Measurements from ENCODE around the gene PCDH9. TPM values are rescaled to one million over a fixed set of nuclear protein-coding genes. Genes with fewer than 3 reads are reported as not detected.

The PCDH9 gene
- total RNA-seq, 1 donor from 2014 or later = 10.4 TPM

DNA sequence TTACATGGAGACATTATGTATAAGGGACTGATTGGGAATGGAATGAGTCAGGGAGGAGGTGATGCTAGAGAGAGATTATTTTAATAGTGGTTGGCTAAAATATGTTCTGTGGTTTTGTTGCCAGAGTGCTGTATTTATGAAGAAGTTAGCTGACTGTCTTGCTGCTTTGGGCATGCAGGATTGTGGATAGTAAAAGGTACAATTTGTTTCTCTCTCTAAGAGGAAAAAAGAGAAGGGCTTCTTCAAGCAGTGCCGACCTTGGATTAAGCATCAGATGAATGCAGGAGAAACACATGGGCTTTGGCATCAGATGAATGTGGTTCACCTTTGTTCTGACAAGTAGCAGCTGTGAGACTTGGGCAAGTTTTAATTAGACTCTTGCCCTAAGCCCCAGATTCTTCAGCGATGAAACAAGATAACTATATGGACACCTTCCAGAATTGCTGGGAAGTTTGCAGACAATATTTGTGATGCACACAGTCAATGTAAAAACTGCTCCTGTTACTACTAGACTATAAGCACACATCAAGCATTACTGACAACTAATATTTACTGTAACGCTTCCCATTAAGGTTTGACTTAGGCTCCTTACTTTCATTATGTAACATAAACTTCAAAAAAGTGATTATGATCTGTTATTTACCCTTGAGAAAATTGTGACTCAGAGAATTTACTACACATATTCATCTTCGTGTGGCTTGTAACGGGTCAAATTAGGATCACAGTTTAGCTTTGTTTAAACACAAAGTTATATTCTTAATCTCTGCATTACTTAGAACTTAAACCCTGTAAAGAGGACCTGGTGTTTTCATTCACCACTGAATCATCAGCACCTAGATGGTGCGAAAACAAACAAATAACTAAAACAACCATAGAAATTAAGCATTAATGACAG lies 824.0 kb downstream of the PCDH9 start:
- no peaks in the 10 kb centered on the region for H3K36me3 ChIP-seq (ENCODE audit: insufficient read depth, low read length)
- H3K4me1 ChIP-seq (ENCODE audit: insufficient read depth, low read length) = peaks cover 17% of the 10 kb centered on the region
- H3K27me3 ChIP-seq (ENCODE audit: insufficient read depth, low read length) = no peaks in the 10 kb centered on the region
- H3K9me3 ChIP-seq (ENCODE audit: insufficient read depth, low read depth, low read length) = no peaks in the 10 kb centered on the region
- FAIRE-seq (no peak), DNase-seq (ENCODE audit: low read depth) (peak; percentile 93)
- no peaks in the 10 kb centered on the region for H3K79me2 ChIP-seq (ENCODE audit: insufficient read depth, low read length)
- H3K9ac ChIP-seq (ENCODE audit: low read length) = no peak overlapping the region
- Mint-ChIP-seq H3K9me3 (ENCODE audit: unreplicated experiment) (no peaks in the 10 kb centered on the region), H3K4me3 (ENCODE audit: unreplicated experiment) (no peak overlapping the region), H3K27me3 (ENCODE audit: low read depth, unreplicated experiment) (no peaks in the 10 kb centered on the region), H3K4me1 (ENCODE audit: low read depth, unreplicated experiment) (peaks cover 17% of the 10 kb centered on the region), H3K36me3 (ENCODE audit: low read depth, unreplicated experiment) (no peaks in the 10 kb centered on the region), H3K27ac (ENCODE audit: unreplicated experiment) (peak overlapping the region; percentile 63)
- H3K27ac ChIP-seq (ENCODE audit: low read depth, low read length) = peak overlapping the region; percentile 24
- no peaks in the 10 kb centered on the region for H4K20me1 ChIP-seq (ENCODE audit: insufficient read depth, low read length)
- no peak overlapping the region for H3K4me3 ChIP-seq (ENCODE audit: insufficient read depth, low read depth, low read length)
- H2AFZ ChIP-seq (ENCODE audit: low read depth, low read length) = no peak overlapping the region
- no peak for TF ChIP-seq EZH2 (IDR thresholded peaks at IDR 0.05; ENCODE audit: insufficient read depth, low read length)
- TF ChIP-seq, protein P1, sequence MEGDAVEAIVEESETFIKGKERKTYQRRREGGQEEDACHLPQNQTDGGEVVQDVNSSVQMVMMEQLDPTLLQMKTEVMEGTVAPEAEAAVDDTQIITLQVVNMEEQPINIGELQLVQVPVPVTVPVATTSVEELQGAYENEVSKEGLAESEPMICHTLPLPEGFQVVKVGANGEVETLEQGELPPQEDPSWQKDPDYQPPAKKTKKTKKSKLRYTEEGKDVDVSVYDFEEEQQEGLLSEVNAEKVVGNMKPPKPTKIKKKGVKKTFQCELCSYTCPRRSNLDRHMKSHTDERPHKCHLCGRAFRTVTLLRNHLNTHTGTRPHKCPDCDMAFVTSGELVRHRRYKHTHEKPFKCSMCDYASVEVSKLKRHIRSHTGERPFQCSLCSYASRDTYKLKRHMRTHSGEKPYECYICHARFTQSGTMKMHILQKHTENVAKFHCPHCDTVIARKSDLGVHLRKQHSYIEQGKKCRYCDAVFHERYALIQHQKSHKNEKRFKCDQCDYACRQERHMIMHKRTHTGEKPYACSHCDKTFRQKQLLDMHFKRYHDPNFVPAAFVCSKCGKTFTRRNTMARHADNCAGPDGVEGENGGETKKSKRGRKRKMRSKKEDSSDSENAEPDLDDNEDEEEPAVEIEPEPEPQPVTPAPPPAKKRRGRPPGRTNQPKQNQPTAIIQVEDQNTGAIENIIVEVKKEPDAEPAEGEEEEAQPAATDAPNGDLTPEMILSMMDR (IDR thresholded peaks at IDR 0.05; ENCODE audit: insufficient read depth, low read depth, low read length) = no peak
- peak overlapping the region; percentile 67 for H3K4me2 ChIP-seq (ENCODE audit: low read length)

DNA sequence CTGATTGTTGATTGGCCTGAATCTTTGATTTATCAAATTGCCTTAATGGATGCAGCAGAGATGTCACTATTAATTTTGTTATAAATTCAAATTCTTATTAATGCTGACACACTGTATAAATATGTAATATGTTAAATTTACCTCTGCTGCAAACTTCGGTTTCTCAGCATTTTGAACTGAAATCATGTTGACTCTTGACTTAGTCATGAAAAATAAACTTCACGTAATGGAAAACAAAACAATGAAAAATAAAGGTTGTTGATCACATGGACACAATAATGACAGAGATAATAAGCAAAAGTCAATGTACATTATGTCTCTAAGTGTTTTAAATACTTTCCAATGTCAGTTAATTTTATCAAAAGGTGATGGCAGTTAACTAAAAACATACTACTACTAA lies 827.6 kb downstream of the PCDH9 start:
- Mint-ChIP-seq H3K4me3 (ENCODE audit: unreplicated experiment) (no peak overlapping the region), H3K27ac (ENCODE audit: unreplicated experiment) (no peak overlapping the region), H3K27me3 (ENCODE audit: low read depth, unreplicated experiment) (no peaks in the 10 kb centered on the region), H3K36me3 (ENCODE audit: low read depth, unreplicated experiment) (no peaks in the 10 kb centered on the region), H3K4me1 (ENCODE audit: low read depth, unreplicated experiment) (peaks cover 17% of the 10 kb centered on the region), H3K9me3 (ENCODE audit: unreplicated experiment) (no peaks in the 10 kb centered on the region)
- no peak overlapping the region for H3K4me3 ChIP-seq (ENCODE audit: insufficient read depth, low read depth, low read length)
- FAIRE-seq (no peak), DNase-seq (ENCODE audit: low read depth) (no peak)
- TF ChIP-seq EZH2 (IDR thresholded peaks at IDR 0.05; ENCODE audit: insufficient read depth, low read length) = no peak
- TF ChIP-seq, protein P1 (IDR thresholded peaks at IDR 0.05; ENCODE audit: insufficient read depth, low read depth, low read length) = no peak
- no peaks in the 10 kb centered on the region for H3K27me3 ChIP-seq (ENCODE audit: insufficient read depth, low read length)
- H3K36me3 ChIP-seq (ENCODE audit: insufficient read depth, low read length) = no peaks in the 10 kb centered on the region
- H3K4me2 ChIP-seq (ENCODE audit: low read length) = no peak overlapping the region
- H4K20me1 ChIP-seq (ENCODE audit: insufficient read depth, low read length) = no peaks in the 10 kb centered on the region
- no peak overlapping the region for H3K9ac ChIP-seq (ENCODE audit: low read length)
- H2AFZ ChIP-seq (ENCODE audit: low read depth, low read length) = no peak overlapping the region
- H3K9me3 ChIP-seq (ENCODE audit: insufficient read depth, low read depth, low read length) = no peaks in the 10 kb centered on the region
- H3K79me2 ChIP-seq (ENCODE audit: insufficient read depth, low read length) = no peaks in the 10 kb centered on the region
- H3K27ac ChIP-seq (ENCODE audit: low read depth, low read length) = no peak overlapping the region
- H3K4me1 ChIP-seq (ENCODE audit: insufficient read depth, low read length) = peaks cover 17% of the 10 kb centered on the region

DNA sequence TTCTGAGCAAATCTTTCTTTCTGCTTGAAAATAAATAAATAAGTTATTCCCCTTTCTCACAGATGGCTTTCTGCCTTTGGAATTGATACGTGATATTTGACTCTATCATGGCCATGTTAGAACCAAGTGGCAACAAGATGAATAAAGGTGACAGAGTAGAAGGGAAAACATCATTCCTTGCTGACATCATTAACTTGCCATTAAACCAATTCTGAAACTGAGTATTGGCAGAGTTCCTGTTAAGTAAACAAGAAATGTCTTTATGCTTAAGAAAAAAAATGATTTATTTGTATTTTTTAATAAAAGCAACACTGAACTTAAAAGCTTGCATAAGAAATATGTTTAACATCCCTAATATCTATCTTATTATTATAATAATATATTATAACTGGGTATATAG lies 828.1 kb downstream of the PCDH9 start:
- Histone ChIP-seq H3K4me3 (ENCODE audit: insufficient read depth, low read depth, low read length) (no peak overlapping the region), H3K9ac (ENCODE audit: low read length) (no peak overlapping the region), H2AFZ (ENCODE audit: low read depth, low read length) (no peak overlapping the region), H3K36me3 (ENCODE audit: insufficient read depth, low read length) (no peaks in the 10 kb centered on the region), H3K27ac (ENCODE audit: low read depth, low read length) (no peak overlapping the region), H3K79me2 (ENCODE audit: insufficient read depth, low read length) (no peaks in the 10 kb centered on the region), H4K20me1 (ENCODE audit: insufficient read depth, low read length) (no peaks in the 10 kb centered on the region), H3K4me2 (ENCODE audit: low read length) (no peak overlapping the region), H3K4me1 (ENCODE audit: insufficient read depth, low read length) (peaks cover 13% of the 10 kb centered on the region), H3K9me3 (ENCODE audit: insufficient read depth, low read depth, low read length) (no peaks in the 10 kb centered on the region), H3K27me3 (ENCODE audit: insufficient read depth, low read length) (no peaks in the 10 kb centered on the region)
- Mint-ChIP-seq H3K4me3 (ENCODE audit: unreplicated experiment) (no peak overlapping the region), H3K4me1 (ENCODE audit: low read depth, unreplicated experiment) (peaks cover 14% of the 10 kb centered on the region), H3K27me3 (ENCODE audit: low read depth, unreplicated experiment) (no peaks in the 10 kb centered on the region), H3K9me3 (ENCODE audit: unreplicated experiment) (no peaks in the 10 kb centered on the region), H3K36me3 (ENCODE audit: low read depth, unreplicated experiment) (no peaks in the 10 kb centered on the region), H3K27ac (ENCODE audit: unreplicated experiment) (no peak overlapping the region)
- TF ChIP-seq, protein P1 (IDR thresholded peaks at IDR 0.05; ENCODE audit: insufficient read depth, low read depth, low read length) = no peak
- TF ChIP-seq EZH2 (IDR thresholded peaks at IDR 0.05; ENCODE audit: insufficient read depth, low read length) = no peak
- DNase-seq (ENCODE audit: low read depth) (no peak), FAIRE-seq (no peak)

Measured in astrocyte (in vitro differentiated cells and primary cell).